Thoracic aorta (tissue), 2 donors: ENCODE measurements around the gene DGKB. TPM values are rescaled to one million over a fixed set of nuclear protein-coding genes. Genes with fewer than 3 reads are reported as not detected.

ENCODE experiments used
- ATAC-seq: fragments of 150-250 bp; one replicate; pipeline ENCODE4 v1.8.0; 2017; ENCODE audit warnings: low read depth; ENCODE audit not compliant: insufficient number of reproducible peaks, low FRiP score
- DNase-seq: peaks from one replicate; pipeline ENCODE4 v3.0.0-alpha.2; 2020; ENCODE audit warnings: low spot score
- H3K27ac ChIP-seq, 2 donors: fragments of 200-600 bp; sonication (generic); 1 replicate in 1 of 2; 2 replicates in 1 of 2; pipeline ENCODE4 v1.5.1; 2016; ENCODE audit warnings: mild to moderate bottlenecking in 2 of 2, moderate library complexity in 2 of 2
- H3K27me3 ChIP-seq: fragments of 200-600 bp; sonication (generic); replicated peaks from 2 replicates; pipeline ENCODE4 v1.6.0; 2016; ENCODE audit warnings: mild to moderate bottlenecking; ENCODE audit not compliant: insufficient read depth
- H3K36me3 ChIP-seq: fragments of 200-600 bp; sonication (generic); one replicate; pipeline ENCODE4 v1.5.1; 2016
- H3K4me1 ChIP-seq, 2 donors: fragments of 200-600 bp; sonication (generic); 1 replicate in 1 of 2; 2 replicates in 1 of 2; pipeline versions ENCODE4 v1.5.1 to v1.6.0; 2016; ENCODE audit warnings: low read depth in 2 of 2, mild to moderate bottlenecking in 1 of 2; ENCODE audit not compliant: control insufficient read depth in 1 of 2
- H3K4me3 ChIP-seq: fragments of 200-600 bp; sonication (generic); 2 replicates; pipeline ENCODE4 v1.5.1; 2016; ENCODE audit warnings: mild to moderate bottlenecking
- H3K9me3 ChIP-seq: fragments of 200-600 bp; sonication (generic); 2 replicates; pipeline ENCODE4 v1.5.1; 2016
- CTCF ChIP-seq: fragments of 200-600 bp; sonication (generic); IDR thresholded peaks from one replicate; pipeline ENCODE4 v1.5.1; 2019; ENCODE audit warnings: antibody characterized with exemption
- total RNA-seq, 2 donors: library from RNA; depleted of rRNA; stranded (reverse); fragments of >200 nt; gene quantifications; one replicate each; pipeline versions ENCODE4 v1.1.0 to v1.2.3, GENCODE V29; 2016

The DGKB gene
- total RNA-seq, 2 donors from 2014 or later: 0.56 TPM; not detected in 1

- H3K9me3 ChIP-seq: no peaks in the 10 kb centered on the region
- ATAC-seq: no peak
These were observed 455.7 kb downstream of the DGKB start for GRCh38 chr7:14446829-14447228.

GRCh38 chr7:14446219-14446618, 456.3 kb downstream of the DGKB start:
- H3K36me3 ChIP-seq: no peaks in the 10 kb centered on the region
- no peaks in the 10 kb centered on the region for H3K27me3 ChIP-seq
- no peak overlapping the region for H3K27ac ChIP-seq
- ATAC-seq (no peak), DNase-seq (no peak)
- no peak for TF ChIP-seq CTCF
- no peak overlapping the region for H3K4me3 ChIP-seq
- H3K4me1 ChIP-seq: no peaks in the 10 kb centered on the region
- no peaks in the 10 kb centered on the region for H3K9me3 ChIP-seq

More at GRCh38 chr7:14446829-14447228, 455.7 kb downstream of the DGKB start:
- H3K36me3 ChIP-seq: no peaks in the 10 kb centered on the region
- TF ChIP-seq CTCF: no peak
- H3K27ac ChIP-seq: no peak overlapping the region
- no peak overlapping the region for H3K4me3 ChIP-seq
- H3K27me3 ChIP-seq: no peaks in the 10 kb centered on the region
- H3K4me1 ChIP-seq: no peaks in the 10 kb centered on the region
- no peak for DNase-seq

- H3K36me3 ChIP-seq: no peaks in the 10 kb centered on the region
- ATAC-seq (no peak), DNase-seq (no peak)
- no peak for TF ChIP-seq CTCF
- no peak overlapping the region for H3K27ac ChIP-seq
- no peaks in the 10 kb centered on the region for H3K27me3 ChIP-seq
- H3K4me1 ChIP-seq: no peaks in the 10 kb centered on the region
- no peak overlapping the region for H3K4me3 ChIP-seq
- no peaks in the 10 kb centered on the region for H3K9me3 ChIP-seq
These were observed 464.2 kb downstream of the DGKB start for GRCh38 chr7:14438366-14438765.

- no peak for TF ChIP-seq CTCF
- no peak overlapping the region for H3K27ac ChIP-seq
- DNase-seq (no peak), ATAC-seq (no peak)
- H3K4me1 ChIP-seq: no peaks in the 10 kb centered on the region
- H3K36me3 ChIP-seq: no peaks in the 10 kb centered on the region
- H3K4me3 ChIP-seq: no peak overlapping the region
- no peaks in the 10 kb centered on the region for H3K9me3 ChIP-seq
- H3K27me3 ChIP-seq: no peaks in the 10 kb centered on the region
These were observed 465.7 kb downstream of the DGKB start for GRCh38 chr7:14436878-14437277.

DNA sequence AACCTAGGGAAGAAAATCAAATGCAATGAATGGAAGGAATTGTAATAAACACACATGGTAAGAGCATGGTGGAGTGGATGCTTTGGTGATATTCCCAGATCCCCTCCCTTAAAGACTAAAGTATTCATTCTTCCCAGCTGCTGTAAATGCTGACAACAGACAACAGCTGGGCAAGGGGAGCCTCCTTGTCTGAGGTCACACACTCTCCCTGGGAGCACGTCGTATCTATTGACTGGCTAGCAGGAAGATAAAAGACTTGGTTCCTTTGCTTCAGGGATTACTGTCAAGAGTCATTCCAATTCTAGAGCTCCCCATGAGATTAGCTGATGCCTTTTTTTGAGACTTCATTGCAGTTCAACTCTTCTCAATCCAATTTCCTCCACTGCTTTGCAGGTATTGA, 469.6 kb downstream of the DGKB start:
- DNase-seq (no peak), ATAC-seq (no peak)
- H3K27me3 ChIP-seq: no peaks in the 10 kb centered on the region
- no peak overlapping the region for H3K4me3 ChIP-seq
- H3K4me1 ChIP-seq: no peaks in the 10 kb centered on the region
- H3K9me3 ChIP-seq: no peaks in the 10 kb centered on the region
- H3K27ac ChIP-seq: no peak overlapping the region
- TF ChIP-seq CTCF: no peak
- H3K36me3 ChIP-seq: no peaks in the 10 kb centered on the region
